ENCODE measurements around the gene PIRT.

DNA sequence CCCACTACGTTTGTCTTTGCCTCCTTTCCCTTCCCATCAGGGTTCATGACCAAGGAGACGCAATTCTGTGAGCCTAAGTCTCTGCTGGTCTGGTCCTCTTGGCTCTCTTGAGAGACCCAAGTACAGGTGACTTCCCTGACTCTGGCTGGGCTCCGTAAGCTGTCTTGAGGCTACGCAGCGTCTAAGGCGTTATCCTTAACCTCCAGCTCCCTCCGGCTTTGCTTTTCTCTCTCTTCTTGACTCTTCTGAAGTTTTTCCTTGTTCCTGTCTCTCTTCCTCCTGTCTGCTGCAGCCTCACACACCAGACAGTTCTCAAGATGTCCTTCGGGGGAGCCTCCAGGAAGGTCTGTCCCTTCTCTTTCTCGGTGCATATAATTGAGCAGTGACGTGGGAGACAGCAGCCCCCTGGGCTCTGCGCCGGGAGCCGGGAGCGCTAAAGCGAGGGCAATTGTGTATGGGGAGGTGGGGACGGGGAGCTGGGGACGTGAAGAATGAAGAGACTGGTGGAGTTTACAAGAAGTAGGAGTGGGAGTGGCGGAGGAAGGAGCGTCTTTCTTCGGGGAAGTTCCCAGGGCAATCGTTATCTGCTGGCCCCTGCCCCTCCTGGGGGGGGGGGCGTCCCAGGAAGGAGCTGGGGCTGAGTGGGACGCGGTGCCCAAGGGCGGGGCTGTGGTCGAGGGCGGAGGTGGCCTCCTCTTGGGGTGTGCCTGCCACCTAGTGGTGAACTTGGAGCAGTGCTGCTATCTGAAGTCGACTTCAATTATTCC, 6.9 kb upstream of the PIRT start:
- TF ChIP-seq RARB (CRISPR knock-in tag; IDR thresholded peaks at IDR 0.05) (no peak), BACH2 (CRISPR knock-in tag; IDR thresholded peaks at IDR 0.05; ENCODE audit: borderline replicate concordance) (no peak), ZNF565 (CRISPR knock-in tag; conservative IDR thresholded peaks at IDR 0.05; ENCODE audit: low read depth) (no peak)
- TF ChIP-seq, protein P1, sequence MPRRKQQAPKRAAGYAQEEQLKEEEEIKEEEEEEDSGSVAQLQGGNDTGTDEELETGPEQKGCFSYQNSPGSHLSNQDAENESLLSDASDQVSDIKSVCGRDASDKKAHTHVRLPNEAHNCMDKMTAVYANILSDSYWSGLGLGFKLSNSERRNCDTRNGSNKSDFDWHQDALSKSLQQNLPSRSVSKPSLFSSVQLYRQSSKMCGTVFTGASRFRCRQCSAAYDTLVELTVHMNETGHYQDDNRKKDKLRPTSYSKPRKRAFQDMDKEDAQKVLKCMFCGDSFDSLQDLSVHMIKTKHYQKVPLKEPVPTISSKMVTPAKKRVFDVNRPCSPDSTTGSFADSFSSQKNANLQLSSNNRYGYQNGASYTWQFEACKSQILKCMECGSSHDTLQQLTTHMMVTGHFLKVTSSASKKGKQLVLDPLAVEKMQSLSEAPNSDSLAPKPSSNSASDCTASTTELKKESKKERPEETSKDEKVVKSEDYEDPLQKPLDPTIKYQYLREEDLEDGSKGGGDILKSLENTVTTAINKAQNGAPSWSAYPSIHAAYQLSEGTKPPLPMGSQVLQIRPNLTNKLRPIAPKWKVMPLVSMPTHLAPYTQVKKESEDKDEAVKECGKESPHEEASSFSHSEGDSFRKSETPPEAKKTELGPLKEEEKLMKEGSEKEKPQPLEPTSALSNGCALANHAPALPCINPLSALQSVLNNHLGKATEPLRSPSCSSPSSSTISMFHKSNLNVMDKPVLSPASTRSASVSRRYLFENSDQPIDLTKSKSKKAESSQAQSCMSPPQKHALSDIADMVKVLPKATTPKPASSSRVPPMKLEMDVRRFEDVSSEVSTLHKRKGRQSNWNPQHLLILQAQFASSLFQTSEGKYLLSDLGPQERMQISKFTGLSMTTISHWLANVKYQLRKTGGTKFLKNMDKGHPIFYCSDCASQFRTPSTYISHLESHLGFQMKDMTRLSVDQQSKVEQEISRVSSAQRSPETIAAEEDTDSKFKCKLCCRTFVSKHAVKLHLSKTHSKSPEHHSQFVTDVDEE (CRISPR knock-in tag; IDR thresholded peaks at IDR 0.05), result no peak
